HG03575 (cell line): Measurements from ENCODE around the gene DEPP1.
A peak's percentile ranks its signal among the peaks of the same experiment; 100 is the strongest.

Source experiments
- ATAC-seq: cut with Tn5 transposase; IDR thresholded peaks from one replicate; pipeline ENCODE4 v1.9.1; 2021; ENCODE audit not compliant: unreplicated experiment, insufficient number of reproducible peaks, low FRiP score; ENCODE audit errors: extremely low read depth

Gene DEPP1

GRCh38 chr10:44958898-44959246, 19.7 kb downstream of the DEPP1 start:
- ATAC-seq = no peak

- ATAC-seq = no peak
Measured at GRCh38 chr10:44958196-44958897, 20.3 kb downstream of the DEPP1 start.

GRCh38 chr10:44956717-44957706, 21.6 kb downstream of the DEPP1 start:
- no peak for ATAC-seq

- ATAC-seq = no peak
Measured at GRCh38 chr10:44956226-44956625, 22.4 kb downstream of the DEPP1 start.

GRCh38 chr10:44955413-44956070, 23.1 kb downstream of the DEPP1 start:
- no peak for ATAC-seq

- ATAC-seq = no peak
Measured at GRCh38 chr10:44954962-44955361, 23.6 kb downstream of the DEPP1 start.

GRCh38 chr10:44954042-44954441, 24.6 kb downstream of the DEPP1 start:
- ATAC-seq = no peak

GRCh38 chr10:44952779-44953231, 25.8 kb downstream of the DEPP1 start:
- no peak for ATAC-seq

GRCh38 chr10:44951576-44952226, 26.9 kb downstream of the DEPP1 start:
- no peak for ATAC-seq

GRCh38 chr10:44950326-44951225, 28.0 kb downstream of the DEPP1 start:
- no peak for ATAC-seq

GRCh38 chr10:44949915-44950314, 28.7 kb downstream of the DEPP1 start:
- ATAC-seq = no peak

- no peak for ATAC-seq
Measured at GRCh38 chr10:44949127-44949802, 29.3 kb downstream of the DEPP1 start.

GRCh38 chr10:44948642-44949041, 30.0 kb downstream of the DEPP1 start:
- ATAC-seq = no peak

GRCh38 chr10:44947371-44948152, 31.0 kb downstream of the DEPP1 start:
- ATAC-seq = peak; percentile 54

GRCh38 chr10:44946205-44946604, 32.4 kb downstream of the DEPP1 start:
- ATAC-seq = peak; percentile 67

GRCh38 chr10:44944354-44944753, 34.3 kb downstream of the DEPP1 start:
- no peak for ATAC-seq
